ENCODE measurements around the gene CALHM2. TPM values are rescaled to one million over a fixed set of nuclear protein-coding genes. Genes with fewer than 3 reads are reported as not detected.

The CALHM2 gene
- total and polyA plus RNA-seq, 2 of the 13 experiments (the other 11 are each of a cell fraction or from before 2014, with no cell fraction given) = 0.15 TPM; not detected in 1

GRCh38 chr10:103415581-103415980, 36.6 kb downstream of the CALHM2 start:
- ChIA-PET POLR2A (no interaction called here), CTCF (ENCODE audit: low intra/inter-chr PET ratio, low total read pairs) (interaction anchor here (1.9 kb wide), 1 partner anchor 66 kb away, joined by 7 read pairs; no protein-coding TSS in a partner anchor)
- 98% methylated on average over 8 of the region's 8 CpGs for WGBS (ENCODE audit: low lambda C conversion rate)
- Histone ChIP-seq H3K36me3 (replicated peaks in 1 of 2; ENCODE audit: control insufficient read depth in 1 of 2, insufficient read depth in 2 of 2, low read length in 2 of 2) (peaks cover 59 to 85% of the 10 kb centered on the region in 2 experiments), H2AFZ (ENCODE audit: low read length) (no peak overlapping the region), H3K9ac (ENCODE audit: insufficient read depth, low read depth, low read length) (no peak overlapping the region), H3K27me3 (ENCODE audit: control insufficient read depth in 1 of 2, insufficient read depth in 2 of 2, low read length in 2 of 2) (no peaks in the 10 kb centered on the region), H3K79me2 (ENCODE audit: insufficient read depth, low read length) (no peaks in the 10 kb centered on the region), H3K4me2 (ENCODE audit: low read depth, low read length) (no peak overlapping the region), H4K20me1 (ENCODE audit: insufficient read depth, low read length) (no peaks in the 10 kb centered on the region), H3K9me3 (ENCODE audit: low read length) (no peaks in the 10 kb centered on the region), H3K27ac (ENCODE audit: extremely low read length, insufficient read depth, low read length) (no peak overlapping the region), H3K4me1 (ENCODE audit: insufficient read depth, low read length) (no peaks in the 10 kb centered on the region), H3K4me3 (replicated peaks in 1 of 3; ENCODE audit: insufficient read depth in 1 of 3, low read depth in 2 of 3, low read length in 3 of 3) (no peak overlapping the region)
- DNase-seq (ENCODE audit: low spot score) (no peak), ATAC-seq (no peak), FAIRE-seq (no peak)
- intact Hi-C loops (cut with micrococcal nuclease; ENCODE audit: unreplicated experiment) = no loop called here
- in situ Hi-C loops (cut with HindIII; ENCODE audit: extremely low pct_ligation_motif_present, low pct_unique_long_range_greater_than_20kb) = loop anchor here (5.0 kb wide), 1 partner anchor 67 kb away; no protein-coding TSS in a partner anchor
- no TSS peak for BruUV-seq (replicated peaks)
- TF ChIP-seq RFX1 (IDR thresholded peaks at IDR 0.05) (no peak), ZNF251 (CRISPR knock-in tag; IDR thresholded peaks at IDR 0.05) (no peak), ZFP62 (CRISPR knock-in tag; IDR thresholded peaks at IDR 0.05) (no peak), KAT8 (CRISPR knock-in tag; IDR thresholded peaks at IDR 0.05) (no peak), RBM39 (IDR thresholded peaks at IDR 0.05; ENCODE audit: low read depth, low read length, poor library complexity, severe bottlenecking) (no peak), U2AF2 (IDR thresholded peaks at IDR 0.05; ENCODE audit: low read depth, low read length) (no peak), HDAC1 (CRISPR knock-in tag; IDR thresholded peaks at IDR 0.05) (no peak), YY1 (IDR thresholded peaks at IDR 0.05; ENCODE audit: insufficient read depth, insufficient replicate concordance, low read depth, low read length) (no peak), ZNF572 (CRISPR knock-in tag; IDR thresholded peaks at IDR 0.05) (no peak), HDAC2 (CRISPR knock-in tag; IDR thresholded peaks at IDR 0.05) (no peak), HNRNPL (IDR thresholded peaks at IDR 0.05; ENCODE audit: low read depth, low read length) (no peak), EZH2 (conservative IDR thresholded peaks at IDR 0.05; ENCODE audit: low read depth, low read length) (no peak), ZNF552 (CRISPR knock-in tag; IDR thresholded peaks at IDR 0.05; ENCODE audit: borderline replicate concordance) (no peak), SNAI1 (CRISPR knock-in tag; IDR thresholded peaks at IDR 0.05; ENCODE audit: borderline replicate concordance) (no peak), ELF4 (CRISPR knock-in tag; IDR thresholded peaks at IDR 0.05; ENCODE audit: borderline replicate concordance) (no peak), ZNF737 (CRISPR knock-in tag; IDR thresholded peaks at IDR 0.05; ENCODE audit: borderline replicate concordance) (no peak), KLF16 (CRISPR knock-in tag; IDR thresholded peaks at IDR 0.05) (no peak)
- TF ChIP-seq, protein P1, sequence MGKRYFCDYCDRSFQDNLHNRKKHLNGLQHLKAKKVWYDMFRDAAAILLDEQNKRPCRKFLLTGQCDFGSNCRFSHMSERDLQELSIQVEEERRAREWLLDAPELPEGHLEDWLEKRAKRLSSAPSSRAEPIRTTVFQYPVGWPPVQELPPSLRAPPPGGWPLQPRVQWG (CRISPR knock-in tag; IDR thresholded peaks at IDR 0.05; ENCODE audit: borderline replicate concordance, low read depth) = no peak
